ENCODE measurements around the gene ACOT6.

- no peak for TF ChIP-seq CTCF (IDR thresholded peaks at IDR 0.05; ENCODE audit: low read length)
- no peak for TF ChIP-seq EZH2 (IDR thresholded peaks at IDR 0.05; ENCODE audit: borderline replicate concordance, low read length)
These were observed 54.3 kb downstream of the ACOT6 start for GRCh38 chr14:73666583-73666982.

Data from OCI-LY1 (cell line).